ENCODE results near the gene PCDHB1.
A peak's percentile ranks its signal among the peaks of the same experiment; 100 is the strongest.
"Not testable (repeated sequence)": the region's sequence is repeated elsewhere in the genome, so short reads cannot be mapped to it uniquely, and the experiment has no call there.

The PCDHB1 gene

DNA sequence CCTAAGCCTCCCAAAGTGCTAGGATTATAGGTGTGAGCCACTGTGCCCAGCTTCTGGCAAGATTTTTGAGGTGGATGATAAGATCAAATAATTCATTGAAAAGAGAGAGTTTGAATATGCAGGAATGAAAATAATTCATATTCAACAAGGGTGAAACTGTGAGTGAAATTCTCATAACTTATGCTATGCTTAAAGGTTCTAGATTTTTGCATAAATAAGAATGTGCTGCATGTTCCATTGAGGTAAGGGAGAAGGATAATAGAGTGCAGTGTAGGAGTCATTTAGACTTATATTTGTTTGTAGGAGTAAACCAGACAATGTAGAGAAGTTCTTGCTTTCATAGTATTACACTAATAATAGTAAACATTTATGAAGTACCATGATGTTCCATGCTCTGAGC lies 31.1 kb downstream of the PCDHB1 start:
- DNase-seq, result no peak

DNA sequence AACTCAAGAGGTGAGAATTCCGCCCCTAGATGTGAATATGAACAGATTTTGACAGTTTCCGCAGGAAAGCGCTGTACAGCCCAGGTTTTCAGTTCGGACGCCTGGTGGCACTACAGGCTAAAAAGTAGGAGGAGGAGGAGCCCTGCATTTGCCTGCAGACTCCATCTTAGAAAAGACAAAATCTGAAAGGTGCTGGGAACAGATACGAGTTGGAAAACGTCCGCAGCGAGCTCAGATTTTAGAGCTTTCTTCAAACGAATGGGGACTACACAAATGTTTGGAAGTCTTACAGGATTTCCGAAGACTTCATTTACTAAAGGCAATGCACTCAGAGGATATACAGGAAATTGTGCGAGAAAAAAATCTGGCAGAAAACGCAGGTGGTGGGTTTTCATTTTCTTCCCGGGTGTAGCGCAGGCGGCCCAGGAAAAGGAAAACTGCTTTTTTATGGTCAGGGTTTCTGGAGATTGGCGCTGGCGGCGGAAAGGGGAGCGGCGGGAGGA lies 33.4 kb downstream of the PCDHB1 start:
- DNase-seq, result peak; percentile 47

DNA sequence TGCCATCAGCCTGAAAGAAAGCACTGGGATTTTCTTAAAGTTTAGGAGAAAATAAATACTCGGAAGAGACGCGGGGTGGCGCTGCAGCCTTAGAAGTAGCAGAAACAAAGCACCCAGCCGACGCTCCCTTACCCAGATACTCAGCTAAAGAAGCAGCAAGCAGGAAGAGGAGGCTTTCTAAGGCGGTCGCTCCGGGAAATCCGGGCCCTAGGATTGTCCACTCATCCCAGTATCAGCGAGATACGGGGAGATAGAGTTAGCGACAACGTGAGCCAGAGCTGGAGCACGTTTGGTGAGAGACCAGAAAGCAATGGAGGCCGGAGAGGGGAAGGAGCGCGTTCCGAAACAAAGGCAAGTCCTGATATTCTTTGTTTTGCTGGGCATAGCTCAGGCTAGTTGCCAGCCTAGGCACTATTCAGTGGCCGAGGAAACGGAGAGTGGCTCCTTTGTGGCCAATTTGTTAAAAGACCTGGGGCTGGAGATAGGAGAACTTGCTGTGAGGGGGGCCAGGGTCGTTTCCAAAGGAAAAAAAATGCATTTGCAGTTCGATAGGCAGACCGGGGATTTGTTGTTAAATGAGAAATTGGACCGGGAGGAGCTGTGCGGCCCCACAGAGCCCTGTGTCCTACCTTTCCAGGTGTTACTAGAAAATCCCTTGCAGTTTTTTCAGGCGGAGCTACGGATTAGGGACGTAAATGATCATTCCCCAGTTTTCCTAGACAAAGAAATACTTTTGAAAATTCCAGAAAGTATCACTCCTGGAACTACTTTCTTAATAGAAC lies 43.5 kb downstream of the PCDHB1 start, which contains the start of gene PCDHB2:
Gene PCDHB2 (plus strand): TSS at position 135 of the 782 bp plus-strand sequence. CDS start 176 bp downstream, at position 311.
- DNase-seq, result peak; percentile 26

DNA sequence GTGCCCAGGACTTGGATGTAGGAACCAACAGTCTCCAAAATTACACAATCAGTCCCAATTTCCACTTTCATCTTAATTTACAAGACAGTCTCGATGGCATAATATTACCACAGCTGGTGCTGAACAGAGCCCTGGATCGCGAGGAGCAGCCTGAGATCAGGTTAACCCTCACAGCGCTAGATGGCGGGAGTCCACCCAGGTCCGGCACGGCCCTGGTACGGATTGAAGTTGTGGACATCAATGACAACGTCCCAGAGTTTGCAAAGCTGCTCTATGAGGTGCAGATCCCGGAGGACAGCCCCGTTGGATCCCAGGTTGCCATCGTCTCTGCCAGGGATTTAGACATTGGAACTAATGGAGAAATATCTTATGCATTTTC lies 44.1 kb downstream of the PCDHB1 start:
- no peak for DNase-seq

DNA sequence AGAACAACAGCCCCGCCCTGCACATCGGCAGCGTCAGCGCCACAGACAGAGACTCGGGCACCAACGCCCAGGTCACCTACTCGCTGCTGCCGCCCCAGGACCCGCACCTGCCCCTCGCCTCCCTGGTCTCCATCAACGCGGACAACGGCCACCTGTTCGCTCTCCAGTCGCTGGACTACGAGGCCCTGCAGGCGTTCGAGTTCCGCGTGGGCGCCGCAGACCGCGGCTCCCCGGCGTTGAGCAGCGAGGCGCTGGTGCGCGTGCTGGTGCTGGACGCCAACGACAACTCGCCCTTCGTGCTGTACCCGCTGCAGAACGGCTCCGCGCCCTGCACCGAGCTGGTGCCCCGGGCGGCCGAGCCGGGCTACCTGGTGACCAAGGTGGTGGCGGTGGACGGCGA lies 45.0 kb downstream of the PCDHB1 start:
- DNase-seq, result not testable (repeated sequence)

DNA sequence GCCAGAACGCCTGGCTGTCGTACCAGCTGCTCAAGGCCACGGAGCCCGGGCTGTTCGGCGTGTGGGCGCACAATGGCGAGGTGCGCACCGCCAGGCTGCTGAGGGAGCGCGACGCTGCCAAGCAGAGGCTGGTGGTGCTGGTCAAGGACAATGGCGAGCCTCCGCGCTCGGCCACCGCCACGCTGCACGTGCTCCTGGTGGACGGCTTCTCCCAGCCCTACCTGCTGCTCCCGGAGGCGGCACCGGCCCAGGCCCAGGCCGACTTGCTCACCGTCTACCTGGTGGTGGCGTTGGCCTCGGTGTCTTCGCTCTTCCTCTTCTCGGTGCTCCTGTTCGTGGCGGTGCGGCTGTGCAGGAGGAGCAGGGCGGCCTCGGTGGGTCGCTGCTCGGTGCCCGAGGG lies 45.4 kb downstream of the PCDHB1 start:
- not testable (repeated sequence) for DNase-seq

DNA sequence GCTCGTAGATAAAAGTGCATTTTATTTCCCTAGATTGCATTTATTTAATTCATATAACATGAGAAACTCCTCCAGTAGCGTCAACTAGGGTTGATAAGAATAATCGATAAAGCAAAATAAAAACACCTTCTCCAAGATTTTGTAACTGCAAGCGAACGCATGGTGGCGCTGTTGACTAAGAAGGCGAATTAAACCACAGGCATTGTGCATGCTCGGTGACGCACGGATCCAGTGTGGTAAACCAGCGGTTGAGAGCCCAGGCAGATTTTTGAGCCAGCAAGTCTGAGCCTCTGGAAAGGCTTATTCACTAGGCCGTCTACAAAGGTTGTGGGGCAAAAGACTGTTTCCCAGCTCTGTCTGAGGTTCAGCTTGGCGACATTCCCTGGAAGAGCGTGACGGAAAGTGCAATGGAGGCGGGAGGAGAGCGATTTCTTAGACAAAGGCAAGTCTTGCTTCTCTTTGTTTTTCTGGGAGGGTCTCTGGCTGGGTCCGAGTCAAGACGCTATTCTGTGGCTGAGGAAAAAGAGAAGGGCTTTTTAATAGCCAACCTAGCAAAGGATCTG lies 49.1 kb downstream of the PCDHB1 start, which contains the start of gene PCDHB3:
Gene PCDHB3 (plus strand): TSS at position 231 of the 563 bp plus-strand sequence. CDS start 177 bp downstream, at position 408.
- no peak for DNase-seq

DNA sequence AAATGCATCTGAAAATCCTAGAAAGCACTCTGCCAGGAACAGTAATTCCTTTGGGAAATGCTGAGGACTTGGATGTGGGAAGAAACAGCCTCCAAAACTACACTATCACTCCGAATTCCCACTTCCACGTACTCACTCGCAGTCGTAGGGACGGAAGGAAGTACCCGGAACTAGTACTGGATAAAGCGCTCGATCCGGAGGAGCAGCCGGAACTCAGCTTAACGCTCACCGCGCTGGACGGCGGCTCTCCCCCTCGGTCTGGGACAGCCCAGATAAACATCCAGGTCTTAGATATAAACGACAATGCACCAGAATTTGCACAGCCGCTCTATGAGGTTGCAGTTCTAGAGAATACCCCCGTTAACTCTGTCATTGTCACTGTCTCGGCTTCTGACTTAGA lies 49.9 kb downstream of the PCDHB1 start:
- DNase-seq, result no peak

DNA sequence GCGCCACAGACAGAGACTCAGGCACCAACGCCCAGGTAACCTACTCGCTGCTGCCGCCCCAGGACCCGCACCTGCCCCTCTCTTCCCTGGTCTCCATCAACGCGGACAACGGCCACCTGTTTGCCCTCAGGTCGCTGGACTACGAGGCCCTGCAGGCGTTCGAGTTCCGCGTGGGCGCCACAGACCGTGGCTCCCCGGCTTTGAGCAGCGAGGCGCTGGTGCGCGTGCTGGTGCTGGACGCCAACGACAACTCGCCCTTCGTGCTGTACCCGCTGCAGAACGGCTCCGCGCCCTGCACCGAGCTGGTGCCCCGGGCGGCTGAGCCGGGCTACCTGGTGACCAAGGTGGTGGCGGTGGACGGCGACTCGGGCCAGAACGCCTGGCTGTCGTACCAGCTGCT lies 50.9 kb downstream of the PCDHB1 start:
- DNase-seq, result not testable (repeated sequence)

DNA sequence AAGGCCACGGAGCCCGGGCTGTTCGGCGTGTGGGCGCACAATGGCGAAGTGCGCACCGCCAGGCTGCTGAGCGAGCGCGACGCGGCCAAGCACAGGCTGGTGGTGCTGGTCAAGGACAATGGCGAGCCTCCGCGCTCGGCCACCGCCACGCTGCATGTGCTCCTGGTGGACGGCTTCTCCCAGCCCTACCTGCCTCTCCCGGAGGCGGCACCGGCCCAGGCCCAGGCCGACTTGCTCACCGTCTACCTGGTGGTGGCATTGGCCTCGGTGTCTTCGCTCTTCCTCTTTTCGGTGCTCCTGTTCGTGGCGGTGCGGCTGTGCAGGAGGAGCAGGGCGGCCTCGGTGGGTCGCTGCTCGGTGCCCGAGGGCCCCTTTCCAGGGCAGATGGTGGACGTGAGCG lies 51.3 kb downstream of the PCDHB1 start:
- DNase-seq, result not testable (repeated sequence)

DNA sequence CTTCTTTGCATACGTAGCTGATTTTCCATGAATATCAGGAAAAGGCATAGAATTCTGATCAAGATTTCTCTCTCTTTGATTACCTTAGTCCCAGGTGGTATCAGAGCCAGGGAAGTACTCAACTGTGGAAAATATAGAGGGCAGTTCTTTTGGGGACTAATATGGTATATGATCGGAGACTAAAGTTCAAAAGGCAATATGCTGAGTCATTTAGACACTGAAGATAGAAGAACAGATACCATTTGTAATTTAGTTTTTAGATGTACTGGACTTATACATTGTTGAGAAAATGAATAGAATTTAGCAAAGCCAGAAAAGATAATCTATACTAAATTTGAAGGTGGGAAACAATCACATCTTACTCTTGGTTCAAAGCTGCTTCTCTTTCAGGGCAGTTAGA lies 54.2 kb downstream of the PCDHB1 start:
- no peak for DNase-seq
